OCI-LY1 (cell line): ENCODE measurements around the gene NYAP1.

Experiments
- CTCF ChIP-seq: fragments of 200-600 bp; sonication (generic), shearing (Covaris generic); IDR thresholded peaks from 2 replicates; pipeline ENCODE4 v1.5.1; 2017; ENCODE audit warnings: mild to moderate bottlenecking, antibody characterized with exemption, low read length, moderate library complexity, mixed read lengths
- EZH2 ChIP-seq: fragments of 200-600 bp; sonication (generic), shearing (Covaris generic); IDR thresholded peaks from 2 replicates; pipeline ENCODE4 v1.8.0; 2017; ENCODE audit warnings: borderline replicate concordance, mixed run types, mild to moderate bottlenecking, antibody characterized with exemption, low read length, moderate library complexity, mixed read lengths

GRCh38 chr7:100441641-100442535, 41.8 kb upstream of the NYAP1 start:
- TF ChIP-seq CTCF (no peak), EZH2 (no peak)
